Mucosa of descending colon (tissue), 3 donors: ENCODE measurements around the gene SNX25. TPM values are rescaled to one million over a fixed set of nuclear protein-coding genes. Genes with fewer than 3 reads are reported as not detected.
"Not testable (repeated sequence)": the region's sequence is repeated elsewhere in the genome, so short reads cannot be mapped to it uniquely, and the experiment has no call there.

Experiments
- ATAC-seq: fragments of 200-7000 bp; cut with Tn5 transposase; one replicate; pipeline ENCODE4 v1.9.1; 2020; ENCODE audit warnings: mild to moderate bottlenecking, moderate library complexity
- DNase-seq, 3 donors: peaks; one replicate each; pipeline ENCODE4 v3.0.0-alpha.2; 2020
- H3K36me3 ChIP-seq: fragments of 200-600 bp; one replicate; pipeline ENCODE4 v1.8.0; 2021; ENCODE audit warnings: low read depth, mild to moderate bottlenecking
- H3K4me1 ChIP-seq: fragments of 200-600 bp; one replicate; pipeline ENCODE4 v1.8.0; 2021; ENCODE audit warnings: low read depth, mild to moderate bottlenecking
- H3K4me3 ChIP-seq: fragments of 200-600 bp; one replicate; pipeline ENCODE4 v1.8.0; 2021; ENCODE audit warnings: mild to moderate bottlenecking
- H3K9me3 ChIP-seq: fragments of 200-600 bp; one replicate; pipeline ENCODE4 v1.8.0; 2021; ENCODE audit warnings: mild to moderate bottlenecking
- intact Hi-C, 2 donors: fragments of 100-400 bp; cut with DNase I in 1 of 2; cut with micrococcal nuclease in 1 of 2; formaldehyde crosslinking; loops; one replicate each; pipeline versions ENCODE4 v1.11.0 to v1.11.1; 2022; cut with DNase I, micrococcal nuclease
- total RNA-seq, 3 donors: library from RNA; stranded (reverse); fragmentation: NEBNext Ultra II Directional in 2 of 3; extraction: Animal tissue kit (Norgen Biotek cat#: 25700) in 2 of 3; gene quantifications; one replicate each; pipeline versions ENCODE4 v1.2.1 to v1.2.4, GENCODE V29; 2021 to 2023
- TF ChIP-seq, protein P1 (sequence below): fragments of 200-600 bp; IDR thresholded peaks from one replicate; pipeline ENCODE4 v1.8.0; 2022; ENCODE audit warnings: antibody characterized with exemption, mild to moderate bottlenecking
- donor health status: DM: no; HTN: no; CAD: no; lungs with moderate emphysema.
- donor health status: DM: no; HTN: no; CAD: no.
- donor health status: DM: no; HTN: yes; CAD: no.

SNX25 gene
- total RNA-seq, 3 donors from 2014 or later = 10.8 to 29.7 (median 16.8) TPM

DNA sequence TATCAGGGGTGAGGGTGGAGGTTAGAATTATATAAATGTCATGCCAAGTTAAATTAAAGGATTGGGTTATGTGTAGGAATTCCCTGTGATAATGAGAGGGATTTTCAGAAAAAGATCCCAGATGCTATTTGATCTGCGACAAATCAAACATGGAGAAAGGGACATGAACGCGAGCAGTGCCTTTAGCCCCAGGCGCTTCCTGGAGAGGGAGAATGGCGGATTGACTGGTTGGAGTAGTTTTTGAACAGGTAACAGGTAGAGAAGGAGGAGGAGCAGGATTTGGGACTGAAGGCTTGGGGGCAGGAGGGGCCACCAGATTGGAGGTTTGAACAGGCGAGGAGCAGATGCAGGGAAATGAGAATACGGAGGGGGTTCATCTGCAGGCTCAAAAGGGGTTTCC, 119.2 kb downstream of the SNX25 start:
- no peaks in the 10 kb centered on the region for H3K36me3 ChIP-seq
- H3K4me3 ChIP-seq = no peak overlapping the region
- no peaks in the 10 kb centered on the region for H3K4me1 ChIP-seq
- TF ChIP-seq, protein P1, sequence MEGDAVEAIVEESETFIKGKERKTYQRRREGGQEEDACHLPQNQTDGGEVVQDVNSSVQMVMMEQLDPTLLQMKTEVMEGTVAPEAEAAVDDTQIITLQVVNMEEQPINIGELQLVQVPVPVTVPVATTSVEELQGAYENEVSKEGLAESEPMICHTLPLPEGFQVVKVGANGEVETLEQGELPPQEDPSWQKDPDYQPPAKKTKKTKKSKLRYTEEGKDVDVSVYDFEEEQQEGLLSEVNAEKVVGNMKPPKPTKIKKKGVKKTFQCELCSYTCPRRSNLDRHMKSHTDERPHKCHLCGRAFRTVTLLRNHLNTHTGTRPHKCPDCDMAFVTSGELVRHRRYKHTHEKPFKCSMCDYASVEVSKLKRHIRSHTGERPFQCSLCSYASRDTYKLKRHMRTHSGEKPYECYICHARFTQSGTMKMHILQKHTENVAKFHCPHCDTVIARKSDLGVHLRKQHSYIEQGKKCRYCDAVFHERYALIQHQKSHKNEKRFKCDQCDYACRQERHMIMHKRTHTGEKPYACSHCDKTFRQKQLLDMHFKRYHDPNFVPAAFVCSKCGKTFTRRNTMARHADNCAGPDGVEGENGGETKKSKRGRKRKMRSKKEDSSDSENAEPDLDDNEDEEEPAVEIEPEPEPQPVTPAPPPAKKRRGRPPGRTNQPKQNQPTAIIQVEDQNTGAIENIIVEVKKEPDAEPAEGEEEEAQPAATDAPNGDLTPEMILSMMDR = no peak
- H3K9me3 ChIP-seq = no peaks in the 10 kb centered on the region
- no peak for ATAC-seq
- intact Hi-C loops = no loop called here
- DNase-seq = no peak

DNA sequence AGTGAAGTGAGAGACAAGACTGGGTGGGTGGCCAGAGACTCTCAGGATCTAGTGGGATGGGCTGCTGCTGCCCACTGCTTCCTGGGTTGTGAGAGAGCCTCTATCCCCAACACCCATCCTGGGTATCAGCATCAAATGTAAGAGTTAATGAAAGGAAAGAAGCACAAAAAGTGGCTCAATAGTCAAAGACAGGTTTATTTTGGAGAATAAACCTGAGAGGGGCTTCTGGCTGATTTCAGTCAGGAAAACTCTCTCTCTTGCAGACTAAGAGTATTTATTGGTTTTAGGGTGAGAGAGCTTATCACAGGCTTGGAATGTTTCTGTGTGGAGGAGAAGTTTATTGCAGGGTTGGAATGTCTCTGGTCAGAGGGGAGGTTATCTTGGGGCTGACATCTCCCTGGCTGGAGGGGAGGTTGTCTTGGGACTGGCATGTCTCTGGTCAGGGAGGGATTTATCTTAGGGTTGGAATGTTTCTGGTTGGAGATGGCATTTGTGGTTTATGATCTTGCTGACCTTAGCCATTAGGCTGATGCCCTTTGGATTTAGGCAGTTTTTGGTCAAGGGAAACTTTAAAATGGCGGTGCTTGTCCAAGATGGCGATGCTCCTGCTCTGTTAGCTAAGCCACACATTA, 120.6 kb downstream of the SNX25 start:
- intact Hi-C loops, H3K4me1 ChIP-seq, H3K4me3 ChIP-seq, ATAC-seq, H3K36me3 ChIP-seq, H3K9me3 ChIP-seq, DNase-seq: not testable (repeated sequence)

DNA sequence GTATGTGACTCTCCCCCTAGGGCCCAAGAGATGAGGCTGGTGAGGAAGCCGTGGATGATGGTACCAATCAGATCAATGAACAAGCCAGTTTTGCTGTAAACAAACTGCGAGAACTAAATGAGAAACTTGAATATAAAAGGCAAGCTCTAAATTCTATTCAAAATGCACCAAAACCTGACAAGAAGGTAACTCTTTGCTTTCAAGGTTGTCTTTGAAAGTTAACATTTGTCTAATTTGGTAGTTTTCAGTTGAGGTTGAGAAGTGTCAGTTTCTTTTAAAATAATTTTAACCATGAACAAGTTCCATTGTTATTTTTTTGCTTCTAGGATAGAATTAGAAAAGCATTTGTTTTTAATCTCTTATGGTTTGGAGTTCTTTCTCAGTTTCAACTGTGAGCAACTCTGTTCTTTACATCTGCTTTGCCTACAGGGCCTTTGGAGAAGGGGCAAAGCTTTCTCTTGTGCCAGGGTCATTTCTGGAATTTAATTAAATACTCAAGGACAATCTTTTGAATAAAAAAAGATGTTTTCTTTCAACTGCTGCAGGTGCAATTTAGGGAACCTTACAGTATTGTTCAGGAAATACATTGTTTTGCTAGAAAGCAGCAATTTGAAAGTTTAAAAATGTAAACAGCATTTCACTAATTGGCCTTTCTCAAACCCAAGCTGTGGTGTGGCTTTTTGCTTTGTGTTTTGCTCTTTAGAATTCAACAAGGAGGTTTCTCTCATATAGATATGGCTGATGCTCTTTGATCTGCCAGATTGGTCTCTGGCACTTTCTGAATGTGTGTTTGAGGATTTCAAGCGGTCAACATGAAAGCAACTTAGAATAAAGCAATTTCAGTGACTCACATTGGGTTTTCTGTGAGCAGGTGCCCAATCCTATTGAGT, 123.4 kb downstream of the SNX25 start:
- DNase-seq = no peak
- TF ChIP-seq, protein P1 = no peak
- H3K36me3 ChIP-seq = no peaks in the 10 kb centered on the region

DNA sequence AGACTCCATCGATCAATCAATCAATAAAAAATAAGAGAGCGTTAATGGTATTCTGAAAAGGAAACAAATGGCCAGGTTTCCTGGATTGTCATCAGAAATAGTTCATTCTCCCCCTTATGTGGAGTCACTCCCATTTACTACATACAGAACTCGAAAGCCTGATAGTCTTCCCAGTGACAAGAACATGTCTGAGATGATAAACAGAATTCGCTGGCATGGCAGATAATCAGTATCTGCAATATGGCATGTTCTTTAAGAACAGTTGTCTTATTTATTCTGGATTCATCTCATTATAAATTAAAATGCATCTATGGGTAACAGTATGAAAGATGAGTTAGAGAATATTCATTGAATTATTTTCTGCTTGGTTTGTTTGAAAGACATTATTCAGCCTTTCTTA, 124.9 kb downstream of the SNX25 start:
- TF ChIP-seq, protein P1 = no peak
- Histone ChIP-seq H3K4me1 (no peaks in the 10 kb centered on the region), H3K4me3 (no peak overlapping the region), H3K36me3 (no peaks in the 10 kb centered on the region), H3K9me3 (peaks cover 3% of the 10 kb centered on the region)
- ATAC-seq (no peak), DNase-seq (no peak)
- intact Hi-C loops = no loop called here

More for the DNA sequence above, 123.4 kb downstream of the SNX25 start:
- no peak overlapping the region for H3K4me3 ChIP-seq
- intact Hi-C loops = no loop called here
- H3K9me3 ChIP-seq = no peaks in the 10 kb centered on the region
- no peak for ATAC-seq
- no peaks in the 10 kb centered on the region for H3K4me1 ChIP-seq

DNA sequence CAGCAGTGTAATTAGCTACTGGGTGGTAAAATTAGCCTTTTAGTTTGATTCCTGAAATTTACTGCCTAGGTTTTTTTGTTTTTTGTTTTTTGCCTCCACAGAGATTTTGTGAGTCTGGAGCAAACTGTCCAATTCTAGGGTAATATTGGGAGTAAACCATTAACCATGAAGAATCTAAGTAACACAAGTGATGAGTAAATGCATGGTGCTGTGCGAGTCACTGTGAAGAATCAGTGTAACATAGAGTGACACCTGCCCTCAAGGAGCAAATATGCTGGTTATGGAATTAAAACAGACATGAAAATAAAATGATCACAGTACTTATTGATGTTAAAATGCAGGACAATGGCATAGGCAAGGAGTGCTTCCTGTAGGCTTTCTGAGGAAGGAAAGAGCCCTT, 126.2 kb downstream of the SNX25 start:
- Histone ChIP-seq H3K4me1 (no peaks in the 10 kb centered on the region), H3K9me3 (peaks cover 3% of the 10 kb centered on the region), H3K36me3 (no peaks in the 10 kb centered on the region), H3K4me3 (no peak overlapping the region)
- TF ChIP-seq, protein P1 = no peak
- DNase-seq = no peak
- ATAC-seq = no peak
- intact Hi-C loops = no loop called here

DNA sequence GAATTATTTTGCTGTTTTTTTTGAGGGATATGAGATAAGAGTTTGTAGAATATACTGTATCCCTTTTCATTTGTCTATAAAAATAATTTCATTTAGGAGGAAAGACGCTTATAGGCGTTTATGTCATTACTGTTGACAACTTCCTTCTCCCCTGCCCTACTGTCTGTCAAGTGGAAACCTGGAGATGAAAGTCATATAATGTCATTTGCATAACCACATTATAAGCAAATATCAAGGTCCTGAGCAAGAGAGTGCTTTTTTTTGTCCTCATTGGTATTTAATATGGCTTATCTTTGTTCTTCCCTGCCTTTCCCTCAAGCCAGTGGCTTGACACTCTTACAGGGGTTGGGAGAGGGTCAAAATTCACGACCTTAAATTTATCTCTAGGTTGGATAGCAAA, 130.5 kb downstream of the SNX25 start:
- no peaks in the 10 kb centered on the region for H3K36me3 ChIP-seq
- DNase-seq = no peak
- H3K9me3 ChIP-seq = peaks cover 3% of the 10 kb centered on the region
- no peak for ATAC-seq
- no peak overlapping the region for H3K4me3 ChIP-seq
- no peaks in the 10 kb centered on the region for H3K4me1 ChIP-seq
- TF ChIP-seq, protein P1 = no peak
- intact Hi-C loops = no loop called here
